HepG2 (cell line): Measurements from ENCODE around the gene ADSS1. TPM values are rescaled to one million over a fixed set of nuclear protein-coding genes. Genes with fewer than 3 reads are reported as not detected.

ENCODE experiments used
- AHR ChIP-seq: IDR thresholded peaks from 2 replicates; pipeline ENCODE4 v1.6.1; 2018; ENCODE audit warnings: missing genetic modification reagents, missing compliant biosample characterization
- HES4 ChIP-seq: sonication (generic); formaldehyde crosslinking; IDR thresholded peaks from 2 replicates; pipeline ENCODE4 v1.9.0; 2021; ENCODE audit warnings: mild to moderate bottlenecking, missing genetic modification reagents, borderline replicate concordance
- KLF13 ChIP-seq: sonication (generic); formaldehyde crosslinking; IDR thresholded peaks from 2 replicates; pipeline ENCODE4 v1.4.0; 2020; ENCODE audit warnings: mild to moderate bottlenecking, missing genetic modification reagents
- LCORL ChIP-seq, 2 experiments: fragments of 450-650 bp in 1 of 2; sonication (generic) in 1 of 2; formaldehyde crosslinking in 1 of 2; IDR thresholded peaks; 2 replicates each; pipeline versions ENCODE4 v1.5.0 to v1.6.1; 2017 to 2020; ENCODE audit warnings: antibody characterized with exemption in 1 of 2, missing genetic modification reagents in 1 of 2
- MEF2D ChIP-seq: sonication (generic); formaldehyde crosslinking; IDR thresholded peaks from 2 replicates; pipeline ENCODE4 v1.5.1; 2020; ENCODE audit warnings: mild to moderate bottlenecking, missing genetic modification reagents
- NFRKB ChIP-seq: fragments of 450-650 bp; IDR thresholded peaks from 2 replicates; pipeline ENCODE4 v1.6.1; 2017
- RAD21 ChIP-seq: fragments of 450-650 bp; formaldehyde crosslinking; IDR thresholded peaks from 2 replicates; pipeline ENCODE4 v1.5.0; 2020; ENCODE audit warnings: mild to moderate bottlenecking
- RAD51 ChIP-seq: fragments of 450-650 bp; IDR thresholded peaks from 2 replicates; pipeline ENCODE4 v1.6.1; 2016; ENCODE audit warnings: borderline replicate concordance
- RFXAP ChIP-seq: sonication (generic); formaldehyde crosslinking; IDR thresholded peaks from 2 replicates; pipeline ENCODE4 v1.4.0; 2020; ENCODE audit warnings: missing genetic modification reagents, borderline replicate concordance
- ZNF251 ChIP-seq: sonication (generic); formaldehyde crosslinking; IDR thresholded peaks from 2 replicates; pipeline ENCODE4 v1.9.0; 2021; ENCODE audit warnings: mild to moderate bottlenecking, missing genetic modification reagents
- ZNF33B ChIP-seq: sonication (generic); formaldehyde crosslinking; IDR thresholded peaks from 2 replicates; pipeline ENCODE4 v1.5.1; 2020; ENCODE audit warnings: mild to moderate bottlenecking, missing genetic modification reagents
- polyA plus RNA-seq, 8 experiments: library from polyadenylated mRNA; depleted of rRNA in 3 of 8; stranded (reverse) in 7 of 8; unstranded in 1 of 8; fragments of >200 nt; fragmentation: Illumina TruSeq in 4 of 8; extraction: Trizol in 4 of 8; gene quantifications; 2 replicates each; pipeline versions ENCODE4 v1.2.1 to v1.2.3, GENCODE V29; 2011 to 2016; ENCODE audit warnings: low read depth in 4 of 8, missing spikeins in 1 of 8, mixed read lengths in 1 of 8; ENCODE audit not compliant: insufficient read depth in 1 of 8
- total RNA-seq, 5 experiments: library from RNA; depleted of rRNA; stranded (reverse); fragments of >200 nt; fragmentation: Illumina TruSeq; extraction: Trizol; gene quantifications; 2 replicates each; pipeline ENCODE4 v1.2.3, GENCODE V29; 2016; ENCODE audit warnings: low read depth in 1 of 5
- TF ChIP-seq, protein P1 (sequence below): sonication (generic); formaldehyde crosslinking; IDR thresholded peaks from 2 replicates; pipeline ENCODE4 v1.4.0; 2020; ENCODE audit warnings: mild to moderate bottlenecking, low read depth, missing genetic modification reagents
- TF ChIP-seq, protein P2 (sequence below): sonication (generic); formaldehyde crosslinking; IDR thresholded peaks from 2 replicates; pipeline ENCODE4 v1.8.0; 2022; ENCODE audit warnings: missing genetic modification reagents, mild to moderate bottlenecking, inconsistent platforms, borderline replicate concordance
- TF ChIP-seq, protein P3 (sequence below): sonication (generic); formaldehyde crosslinking; IDR thresholded peaks from one replicate; pipeline ENCODE4 v1.5.1; 2020; ENCODE audit warnings: mild to moderate bottlenecking, missing genetic modification reagents; ENCODE audit errors: not compliant biosample characterization
- TF ChIP-seq, protein P4 (sequence below): sonication (generic); formaldehyde crosslinking; IDR thresholded peaks from 2 replicates; pipeline ENCODE4 v1.9.0; 2022; ENCODE audit warnings: missing genetic modification reagents, mild to moderate bottlenecking, borderline replicate concordance

The ADSS1 gene
- total and polyA plus RNA-seq, 2 of the 13 experiments (the other 11 are each of a cell fraction or from before 2014, with no cell fraction given), result 1.0 to 36.7 TPM

DNA sequence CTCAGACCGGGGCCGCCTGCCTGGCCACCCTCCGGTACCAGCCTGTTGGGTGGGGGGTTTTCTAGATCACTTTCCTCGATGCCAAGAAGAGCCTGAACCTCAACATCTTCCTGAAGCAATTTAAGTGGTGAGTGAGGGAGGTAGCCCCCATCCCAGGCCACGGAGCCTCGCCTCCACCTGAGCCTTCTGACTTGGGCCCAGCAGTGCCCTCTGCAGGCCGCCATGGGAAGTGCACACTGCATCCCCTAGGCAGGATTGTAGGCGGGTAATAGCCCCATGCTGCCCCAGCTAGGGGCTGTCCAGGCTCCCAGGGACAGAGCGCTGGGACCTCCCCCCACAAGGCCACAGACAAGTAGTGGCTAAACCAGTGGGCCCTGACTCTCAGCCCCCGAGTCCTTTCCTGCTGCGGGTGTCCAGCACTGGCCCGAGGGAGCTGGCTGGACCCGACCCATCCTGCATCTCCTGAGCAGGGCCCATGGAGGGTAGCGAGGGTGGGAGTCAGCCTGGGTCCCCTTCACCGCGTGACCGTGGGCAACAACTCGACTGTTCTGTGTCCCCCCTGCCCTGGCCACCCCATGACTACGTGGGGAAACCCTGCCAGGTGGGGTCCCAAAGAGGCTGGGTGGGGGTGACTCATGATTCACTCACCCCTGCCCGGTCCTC is 15.3 kb upstream of the ADSS1 start (continued):
- peak; percentile 47; the same call in 1 of the 2 replicates for TF ChIP-seq MEF2D (CRISPR knock-in tag)
- no peak for TF ChIP-seq ZNF251
- TF ChIP-seq, protein P1, sequence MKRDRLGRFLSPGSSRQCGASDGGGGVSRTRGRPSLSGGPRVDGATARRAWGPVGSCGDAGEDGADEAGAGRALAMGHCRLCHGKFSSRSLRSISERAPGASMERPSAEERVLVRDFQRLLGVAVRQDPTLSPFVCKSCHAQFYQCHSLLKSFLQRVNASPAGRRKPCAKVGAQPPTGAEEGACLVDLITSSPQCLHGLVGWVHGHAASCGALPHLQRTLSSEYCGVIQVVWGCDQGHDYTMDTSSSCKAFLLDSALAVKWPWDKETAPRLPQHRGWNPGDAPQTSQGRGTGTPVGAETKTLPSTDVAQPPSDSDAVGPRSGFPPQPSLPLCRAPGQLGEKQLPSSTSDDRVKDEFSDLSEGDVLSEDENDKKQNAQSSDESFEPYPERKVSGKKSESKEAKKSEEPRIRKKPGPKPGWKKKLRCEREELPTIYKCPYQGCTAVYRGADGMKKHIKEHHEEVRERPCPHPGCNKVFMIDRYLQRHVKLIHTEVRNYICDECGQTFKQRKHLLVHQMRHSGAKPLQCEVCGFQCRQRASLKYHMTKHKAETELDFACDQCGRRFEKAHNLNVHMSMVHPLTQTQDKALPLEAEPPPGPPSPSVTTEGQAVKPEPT, result no peak
- no peak for TF ChIP-seq RFXAP (CRISPR knock-in tag)
- no peak for TF ChIP-seq RAD51
- TF ChIP-seq, protein P2, sequence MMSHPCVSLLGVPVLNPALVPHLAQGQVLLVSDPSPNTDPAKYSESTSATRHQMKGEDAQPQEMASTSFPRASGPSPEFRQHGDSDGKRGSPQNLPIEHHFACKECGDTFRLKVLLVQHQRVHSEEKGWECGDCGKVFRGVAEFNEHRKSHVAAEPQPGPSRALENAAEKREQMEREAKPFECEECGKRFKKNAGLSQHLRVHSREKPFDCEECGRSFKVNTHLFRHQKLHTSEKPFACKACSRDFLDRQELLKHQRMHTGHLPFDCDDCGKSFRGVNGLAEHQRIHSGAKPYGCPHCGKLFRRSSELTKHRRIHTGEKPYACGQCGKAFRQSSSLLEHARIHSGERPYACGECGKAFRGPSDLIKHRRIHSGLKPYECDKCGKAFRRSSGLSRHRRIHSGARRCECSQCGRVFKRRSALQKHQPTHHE (CRISPR knock-in tag), result no peak
- no peak for TF ChIP-seq KLF13
- no peak for TF ChIP-seq ZNF33B (CRISPR knock-in tag)
- TF ChIP-seq, protein P3, sequence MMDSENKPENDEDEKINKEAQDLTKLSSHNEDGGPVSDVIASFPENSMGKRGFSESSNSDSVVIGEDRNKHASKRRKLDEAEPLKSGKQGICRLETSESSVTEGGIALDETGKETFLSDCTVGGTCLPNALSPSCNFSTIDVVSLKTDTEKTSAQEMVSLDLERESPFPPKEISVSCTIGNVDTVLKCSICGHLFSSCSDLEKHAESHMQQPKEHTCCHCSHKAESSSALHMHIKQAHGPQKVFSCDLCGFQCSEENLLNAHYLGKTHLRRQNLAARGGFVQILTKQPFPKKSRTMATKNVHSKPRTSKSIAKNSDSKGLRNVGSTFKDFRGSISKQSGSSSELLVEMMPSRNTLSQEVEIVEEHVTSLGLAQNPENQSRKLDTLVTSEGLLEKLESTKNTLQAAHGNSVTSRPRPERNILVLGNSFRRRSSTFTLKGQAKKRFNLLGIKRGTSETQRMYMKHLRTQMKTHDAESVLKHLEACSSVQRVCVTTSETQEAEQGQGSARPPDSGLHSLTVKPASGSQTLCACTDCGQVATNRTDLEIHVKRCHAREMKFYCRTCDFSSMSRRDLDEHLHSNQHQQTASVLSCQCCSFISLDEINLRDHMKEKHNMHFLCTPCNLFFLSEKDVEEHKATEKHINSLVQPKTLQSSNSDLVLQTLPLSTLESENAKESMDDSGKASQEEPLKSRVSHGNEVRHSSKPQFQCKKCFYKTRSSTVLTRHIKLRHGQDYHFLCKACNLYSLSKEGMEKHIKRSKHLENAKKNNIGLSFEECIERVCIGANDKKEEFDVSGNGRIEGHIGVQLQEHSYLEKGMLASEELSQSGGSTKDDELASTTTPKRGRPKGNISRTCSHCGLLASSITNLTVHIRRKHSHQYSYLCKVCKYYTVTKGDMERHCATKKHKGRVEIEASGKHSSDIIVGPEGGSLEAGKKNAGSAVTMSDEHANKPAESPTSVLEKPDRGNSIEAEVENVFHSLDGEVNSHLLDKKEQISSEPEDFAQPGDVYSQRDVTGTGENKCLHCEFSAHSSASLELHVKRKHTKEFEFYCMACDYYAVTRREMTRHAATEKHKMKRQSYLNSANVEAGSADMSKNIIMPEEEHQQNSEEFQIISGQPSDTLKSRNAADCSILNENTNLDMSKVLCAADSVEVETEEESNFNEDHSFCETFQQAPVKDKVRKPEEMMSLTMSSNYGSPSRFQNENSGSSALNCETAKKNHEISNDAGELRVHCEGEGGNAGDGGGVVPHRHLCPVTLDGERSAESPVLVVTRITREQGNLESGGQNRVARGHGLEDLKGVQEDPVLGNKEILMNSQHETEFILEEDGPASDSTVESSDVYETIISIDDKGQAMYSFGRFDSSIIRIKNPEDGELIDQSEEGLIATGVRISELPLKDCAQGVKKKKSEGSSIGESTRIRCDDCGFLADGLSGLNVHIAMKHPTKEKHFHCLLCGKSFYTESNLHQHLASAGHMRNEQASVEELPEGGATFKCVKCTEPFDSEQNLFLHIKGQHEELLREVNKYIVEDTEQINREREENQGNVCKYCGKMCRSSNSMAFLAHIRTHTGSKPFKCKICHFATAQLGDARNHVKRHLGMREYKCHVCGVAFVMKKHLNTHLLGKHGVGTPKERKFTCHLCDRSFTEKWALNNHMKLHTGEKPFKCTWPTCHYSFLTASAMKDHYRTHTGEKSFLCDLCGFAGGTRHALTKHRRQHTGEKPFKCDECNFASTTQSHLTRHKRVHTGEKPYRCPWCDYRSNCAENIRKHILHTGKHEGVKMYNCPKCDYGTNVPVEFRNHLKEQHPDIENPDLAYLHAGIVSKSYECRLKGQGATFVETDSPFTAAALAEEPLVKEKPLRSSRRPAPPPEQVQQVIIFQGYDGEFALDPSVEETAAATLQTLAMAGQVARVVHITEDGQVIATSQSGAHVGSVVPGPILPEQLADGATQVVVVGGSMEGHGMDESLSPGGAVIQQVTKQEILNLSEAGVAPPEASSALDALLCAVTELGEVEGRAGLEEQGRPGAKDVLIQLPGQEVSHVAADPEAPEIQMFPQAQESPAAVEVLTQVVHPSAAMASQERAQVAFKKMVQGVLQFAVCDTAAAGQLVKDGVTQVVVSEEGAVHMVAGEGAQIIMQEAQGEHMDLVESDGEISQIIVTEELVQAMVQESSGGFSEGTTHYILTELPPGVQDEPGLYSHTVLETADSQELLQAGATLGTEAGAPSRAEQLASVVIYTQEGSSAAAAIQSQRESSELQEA, result no peak
- no peak for TF ChIP-seq NFRKB
- TF ChIP-seq RAD21 (CRISPR knock-in tag), result peak; percentile 80
- no peak for TF ChIP-seq LCORL (IDR thresholded peaks at IDR 0.05)
- no peak for TF ChIP-seq LCORL (CRISPR knock-in tag; IDR thresholded peaks at IDR 0.05)
- no peak for TF ChIP-seq HES4 (CRISPR knock-in tag)
- TF ChIP-seq AHR (CRISPR knock-in tag), result 0 out of 2 replicates have a peak, but pooled peaks have one; percentile 43
- TF ChIP-seq, protein P4, sequence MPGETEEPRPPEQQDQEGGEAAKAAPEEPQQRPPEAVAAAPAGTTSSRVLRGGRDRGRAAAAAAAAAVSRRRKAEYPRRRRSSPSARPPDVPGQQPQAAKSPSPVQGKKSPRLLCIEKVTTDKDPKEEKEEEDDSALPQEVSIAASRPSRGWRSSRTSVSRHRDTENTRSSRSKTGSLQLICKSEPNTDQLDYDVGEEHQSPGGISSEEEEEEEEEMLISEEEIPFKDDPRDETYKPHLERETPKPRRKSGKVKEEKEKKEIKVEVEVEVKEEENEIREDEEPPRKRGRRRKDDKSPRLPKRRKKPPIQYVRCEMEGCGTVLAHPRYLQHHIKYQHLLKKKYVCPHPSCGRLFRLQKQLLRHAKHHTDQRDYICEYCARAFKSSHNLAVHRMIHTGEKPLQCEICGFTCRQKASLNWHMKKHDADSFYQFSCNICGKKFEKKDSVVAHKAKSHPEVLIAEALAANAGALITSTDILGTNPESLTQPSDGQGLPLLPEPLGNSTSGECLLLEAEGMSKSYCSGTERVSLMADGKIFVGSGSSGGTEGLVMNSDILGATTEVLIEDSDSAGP (CRISPR knock-in tag), result peak; percentile 54; the same call in 1 of the 2 replicates
